Measurements from ENCODE around the gene ZSCAN18.
A peak's percentile ranks its signal among the peaks of the same experiment; 100 is the strongest.
"Not testable (repeated sequence)": the region's sequence is repeated elsewhere in the genome, so short reads cannot be mapped to it uniquely, and the experiment has no call there.

ZSCAN18 gene, protein sequence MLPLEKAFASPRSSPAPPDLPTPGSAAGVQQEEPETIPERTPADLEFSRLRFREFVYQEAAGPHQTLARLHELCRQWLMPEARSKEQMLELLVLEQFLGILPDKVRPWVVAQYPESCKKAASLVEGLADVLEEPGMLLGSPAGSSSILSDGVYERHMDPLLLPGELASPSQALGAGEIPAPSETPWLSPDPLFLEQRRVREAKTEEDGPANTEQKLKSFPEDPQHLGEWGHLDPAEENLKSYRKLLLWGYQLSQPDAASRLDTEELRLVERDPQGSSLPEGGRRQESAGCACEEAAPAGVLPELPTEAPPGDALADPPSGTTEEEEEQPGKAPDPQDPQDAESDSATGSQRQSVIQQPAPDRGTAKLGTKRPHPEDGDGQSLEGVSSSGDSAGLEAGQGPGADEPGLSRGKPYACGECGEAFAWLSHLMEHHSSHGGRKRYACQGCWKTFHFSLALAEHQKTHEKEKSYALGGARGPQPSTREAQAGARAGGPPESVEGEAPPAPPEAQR

GRCh38 chr19:58097781-58098681, at the start of gene ZSCAN18:
ZSCAN18 (minus strand) TSS chr19:58098231; CDS start chr19:58090267, 7,964 bp downstream.
- DNase-seq: peak; percentile 94

DNA sequence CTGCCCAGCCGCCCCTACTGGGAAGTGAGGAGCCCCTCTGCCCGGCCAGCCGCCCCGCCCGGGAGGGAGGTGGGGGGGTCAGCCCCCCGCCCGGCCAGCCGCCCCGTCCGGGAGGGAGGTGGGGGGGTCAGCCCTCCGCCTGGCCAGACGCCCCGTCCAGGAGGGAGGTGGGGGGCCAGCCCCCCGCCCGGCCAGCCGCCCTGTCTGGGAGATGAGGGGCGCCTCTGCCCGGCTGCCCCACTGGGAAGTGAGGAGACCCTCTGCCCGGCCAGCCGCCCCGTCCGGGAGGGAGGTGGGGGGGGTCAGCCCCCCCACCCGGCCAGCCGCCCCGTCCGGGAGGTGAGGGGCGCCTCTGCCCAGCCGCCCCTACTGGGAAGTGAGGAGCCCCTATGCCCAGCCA, 49.4 kb upstream of the ZSCAN18 start:
- DNase-seq: not testable (repeated sequence)

DNA sequence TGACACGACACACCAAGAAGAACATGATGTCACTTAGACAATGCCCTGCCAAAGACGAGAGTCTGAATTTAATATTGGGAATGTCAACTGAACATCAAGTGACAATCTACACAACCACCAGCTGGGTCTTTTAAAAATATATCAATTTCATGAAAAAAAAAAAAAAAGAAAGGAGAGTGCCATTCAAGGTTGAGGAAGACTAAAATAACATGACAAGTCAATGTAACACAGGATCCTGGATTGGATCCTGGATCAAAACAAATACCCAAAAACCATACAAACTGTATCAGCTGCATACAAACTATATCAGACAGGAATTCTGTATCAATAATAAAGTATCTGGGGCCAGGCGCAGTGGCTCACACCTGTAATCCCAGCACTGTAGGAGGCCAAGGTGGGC, 47.8 kb upstream of the ZSCAN18 start:
- no peak for DNase-seq

DNA sequence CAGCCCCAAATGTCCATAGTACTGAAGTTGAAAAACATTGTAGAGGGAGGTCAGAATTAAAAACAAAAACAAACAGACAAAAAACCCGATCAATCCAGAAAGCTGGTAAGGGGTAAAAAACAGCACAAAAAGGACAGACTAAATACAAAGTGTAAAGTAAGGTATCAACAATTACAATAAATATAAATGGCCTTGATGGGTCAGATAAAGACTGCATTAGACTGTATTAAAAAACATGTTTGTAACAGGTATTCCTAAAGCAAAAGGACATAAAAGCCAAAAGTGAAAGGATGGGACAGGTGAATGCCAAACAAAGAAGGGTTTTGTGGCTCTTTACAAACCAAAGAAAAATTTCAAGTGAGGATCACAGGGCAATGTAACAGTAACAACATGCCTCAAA, 36.2 kb upstream of the ZSCAN18 start:
- DNase-seq: no peak

DNA sequence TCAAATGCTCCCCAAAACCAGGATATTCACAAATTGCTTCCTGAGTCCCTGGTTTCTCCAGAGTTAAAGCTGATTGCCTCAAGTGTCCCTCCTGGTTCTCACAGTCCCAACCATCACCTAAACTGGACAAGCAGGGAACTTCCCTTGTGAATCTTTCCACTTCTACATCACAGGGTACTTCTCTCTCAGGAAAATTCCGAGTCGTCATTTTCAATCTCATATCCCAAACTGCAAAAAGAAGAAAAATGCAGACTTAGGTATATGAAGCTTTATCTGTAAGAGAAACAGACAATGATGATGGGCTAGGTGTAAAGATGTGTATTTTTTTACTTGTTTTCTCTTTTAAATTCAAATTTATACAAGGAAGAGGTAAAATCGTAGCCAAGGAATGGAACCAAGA, 31.3 kb upstream of the ZSCAN18 start:
- no peak for DNase-seq

- DNase-seq: no peak
Observed at GRCh38 chr19:58128041-58128685, 30.1 kb upstream of the ZSCAN18 start.

DNA sequence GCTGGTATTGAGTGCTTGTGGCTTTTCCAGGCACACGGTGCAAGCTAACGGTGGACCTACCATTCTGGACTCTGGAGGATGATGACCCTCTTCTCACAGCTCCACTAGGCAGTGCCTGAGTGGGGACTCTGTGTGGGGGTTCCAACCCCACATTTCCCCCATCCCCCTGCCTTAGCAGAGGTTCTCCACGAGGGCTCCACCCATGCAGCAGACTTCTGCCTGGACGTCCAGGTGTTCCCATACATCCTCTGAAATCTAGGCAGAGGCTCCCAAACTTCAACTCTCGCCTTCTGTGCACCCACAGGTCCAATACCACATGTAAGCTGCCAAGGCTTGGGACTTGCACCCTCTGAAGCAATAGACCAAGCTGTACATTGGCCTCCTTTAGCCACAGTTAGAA, 25.3 kb upstream of the ZSCAN18 start:
- no peak for DNase-seq

GRCh38 chr19:58118979-58119733, 21.1 kb upstream of the ZSCAN18 start:
- DNase-seq: no peak

DNA sequence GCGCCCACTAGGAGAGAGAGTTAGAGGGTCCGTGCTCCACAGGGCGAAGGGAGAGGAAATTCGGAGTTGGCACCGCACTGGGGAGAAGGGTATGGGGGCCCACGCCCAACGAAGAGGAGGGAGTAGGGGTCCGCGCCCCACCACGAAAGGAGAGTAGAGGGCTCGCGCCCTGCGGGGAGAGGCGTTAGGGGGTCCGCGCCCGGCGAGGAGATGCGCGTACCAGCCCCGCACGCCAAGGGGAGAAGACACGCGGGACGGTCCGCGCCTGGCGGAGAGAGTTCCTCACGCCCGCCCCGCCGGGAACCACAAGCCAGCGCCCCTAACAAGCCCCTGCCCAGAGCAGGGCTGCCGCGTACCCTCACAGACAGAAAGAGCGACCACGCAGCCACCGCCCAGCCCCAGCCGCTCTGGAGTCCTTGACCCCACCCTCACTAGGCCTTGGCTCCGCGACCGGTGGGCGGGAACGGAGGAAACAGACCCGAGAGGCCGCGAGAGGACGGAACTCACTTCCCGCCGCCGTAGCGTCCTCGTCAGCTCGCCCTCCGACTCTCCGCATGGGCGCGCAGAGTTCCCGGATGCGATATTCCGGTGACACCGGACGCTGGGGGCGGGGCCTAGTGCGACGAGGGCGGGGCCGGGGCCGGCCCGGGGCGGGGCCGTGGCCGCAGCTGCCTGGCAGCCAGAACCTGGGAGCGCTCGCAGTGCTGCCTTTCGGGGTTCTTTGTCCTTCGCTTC, 20.0 kb upstream of the ZSCAN18 start:
- DNase-seq: no peak

GRCh38 chr19:58108546-58108817, 10.5 kb upstream of the ZSCAN18 start:
- no peak for DNase-seq

DNA sequence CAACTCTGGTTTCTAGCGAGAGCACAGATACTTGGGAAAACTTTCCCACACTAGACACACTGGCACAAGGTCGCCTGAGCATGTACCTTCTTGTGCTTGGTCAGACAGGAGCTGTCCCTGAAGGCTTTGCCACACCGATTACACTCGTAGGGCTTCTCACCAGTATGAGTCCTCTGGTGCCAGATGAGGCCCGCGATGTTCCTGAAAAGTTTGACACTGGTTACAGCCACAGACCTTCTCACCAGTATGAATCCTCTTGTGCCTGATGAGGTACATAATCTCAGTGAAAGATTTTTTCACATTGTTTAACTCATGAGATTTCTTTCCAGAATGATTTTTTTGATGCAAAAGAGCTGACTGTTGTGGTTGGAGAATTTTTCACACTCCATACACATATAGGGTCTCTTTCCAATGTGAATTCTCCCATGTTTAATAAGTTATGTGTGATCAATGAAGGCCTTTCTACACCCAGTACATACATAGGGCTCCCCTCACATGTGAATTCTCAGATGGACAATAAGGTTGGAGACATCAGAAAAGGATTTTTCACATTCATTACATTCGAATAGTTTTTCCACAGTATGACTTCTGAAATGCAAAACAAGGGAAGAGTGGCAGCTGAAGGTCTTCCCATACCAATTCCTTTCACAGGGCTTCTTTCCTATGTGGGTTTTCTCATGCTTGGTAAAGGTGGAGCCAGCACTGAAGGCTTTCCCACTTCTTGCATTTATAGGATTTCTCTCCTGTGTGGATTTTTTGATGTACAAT, 9.9 kb upstream of the ZSCAN18 start:
- no peak for DNase-seq

GRCh38 chr19:58098682-58098998, 609 bp upstream of the ZSCAN18 start:
- DNase-seq: no peak

DNA sequence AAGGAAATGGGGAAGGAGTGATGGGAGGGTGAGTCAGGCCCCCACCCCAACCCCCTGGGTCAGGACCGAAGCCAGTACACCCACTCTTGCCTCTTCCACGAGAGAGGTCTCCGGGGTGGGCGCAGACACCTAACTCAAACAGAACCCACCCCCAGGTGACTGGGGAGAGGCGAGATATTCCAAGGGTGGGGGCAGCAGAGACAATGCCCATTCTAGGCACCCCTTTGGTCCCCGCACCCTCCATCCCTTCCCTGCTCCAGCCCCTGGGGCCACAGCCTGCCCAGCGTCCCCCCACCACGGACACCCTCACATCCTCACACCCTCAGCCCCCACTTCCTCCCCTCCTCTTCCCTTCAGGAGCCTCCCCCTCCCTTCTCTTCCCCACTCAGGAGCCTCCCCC, 682 bp downstream of the ZSCAN18 start:
- no peak for DNase-seq

GRCh38 chr19:58096884-58097283, 1.1 kb downstream of the ZSCAN18 start:
- DNase-seq: no peak

GRCh38 chr19:58095328-58095727, 2.7 kb downstream of the ZSCAN18 start:
- no peak for DNase-seq

DNA sequence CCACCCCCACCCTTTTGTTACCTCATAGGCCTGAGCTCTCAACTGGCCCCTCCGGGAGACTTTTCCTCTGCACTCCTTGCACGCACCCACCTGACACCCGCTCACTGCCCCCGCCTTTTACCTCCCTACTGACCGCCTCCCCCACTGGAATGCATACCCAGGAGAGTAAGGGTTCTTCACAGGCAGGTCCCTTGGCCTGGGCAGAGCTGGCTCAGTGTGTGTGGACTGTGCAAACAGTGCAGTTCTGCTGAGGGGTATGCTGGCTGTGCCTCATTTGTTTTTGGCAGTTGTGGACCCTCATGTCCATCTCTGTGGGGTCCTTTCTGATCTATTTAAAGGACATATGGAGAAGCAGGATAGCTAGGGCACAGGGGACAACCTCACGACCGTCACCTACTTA, 5.0 kb downstream of the ZSCAN18 start:
- DNase-seq: no peak

DNA sequence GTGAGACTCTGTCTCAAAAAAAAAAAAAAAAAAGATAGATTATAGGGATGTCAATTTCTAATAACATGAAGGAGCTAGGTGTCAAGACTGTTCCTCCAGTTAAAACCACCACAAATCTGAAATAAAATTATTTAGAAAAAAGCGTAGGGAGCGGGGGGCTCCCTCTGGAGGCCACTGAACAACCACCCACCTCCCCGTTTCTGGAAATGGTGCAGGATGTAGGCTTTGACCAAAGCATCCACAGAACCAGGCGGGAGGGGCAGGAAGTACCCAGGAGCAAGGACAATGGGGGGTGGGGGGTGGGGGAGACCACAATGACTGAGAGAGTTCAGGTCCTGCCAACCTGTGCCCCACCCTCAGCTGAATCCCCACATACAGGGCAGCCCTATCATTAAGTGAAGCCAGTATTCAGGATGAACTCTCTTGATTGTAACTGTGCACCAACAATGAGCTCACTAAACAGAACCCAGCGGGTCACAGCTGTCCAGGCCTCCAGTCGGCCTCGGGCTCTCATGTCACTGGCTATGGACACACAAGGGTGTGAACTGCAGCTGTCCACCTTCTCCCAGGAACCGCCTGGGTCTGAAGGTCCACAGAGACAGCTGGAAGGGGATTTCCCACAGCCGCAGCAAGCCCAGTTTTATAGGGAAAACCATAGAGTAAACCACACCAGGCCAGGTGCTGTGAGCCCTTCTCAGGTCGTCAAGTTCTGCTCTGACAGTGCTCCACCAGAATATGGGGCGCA, 6.6 kb downstream of the ZSCAN18 start:
- DNase-seq: no peak

DNA sequence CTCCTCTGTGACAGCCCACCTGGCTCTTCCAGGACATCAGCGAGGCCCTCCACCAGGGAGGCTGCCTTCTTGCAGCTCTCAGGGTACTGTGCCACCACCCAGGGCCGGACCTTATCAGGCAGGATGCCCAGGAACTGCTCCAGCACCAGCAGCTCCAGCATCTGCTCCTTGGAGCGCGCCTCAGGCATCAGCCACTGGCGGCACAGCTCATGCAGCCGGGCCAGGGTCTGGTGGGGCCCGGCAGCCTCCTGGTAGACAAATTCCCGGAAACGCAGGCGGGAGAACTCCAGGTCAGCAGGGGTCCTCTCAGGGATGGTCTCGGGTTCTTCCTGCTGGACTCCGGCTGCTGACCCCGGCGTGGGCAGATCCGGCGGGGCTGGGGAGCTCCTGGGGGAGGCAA, 8.2 kb downstream of the ZSCAN18 start:
- no peak for DNase-seq

- no peak for DNase-seq
Observed at GRCh38 chr19:58088521-58089052, 9.4 kb downstream of the ZSCAN18 start.
